GM19099 (cell line): ENCODE results near the gene TSC22D1.

Experiments used
- POLR2A ChIP-seq: IDR thresholded peaks from 3 replicates; pipeline ENCODE4 v1.6.1; 2011; ENCODE audit warnings: low read depth; ENCODE audit not compliant: insufficient read length; ENCODE audit errors: extremely low read depth

TSC22D1 gene

GRCh38 chr13:44416301-44416700 lies 159.8 kb downstream of the TSC22D1 start:
- no peak for TF ChIP-seq POLR2A

GRCh38 chr13:44415815-44416214 lies 160.3 kb downstream of the TSC22D1 start:
- no peak for TF ChIP-seq POLR2A

GRCh38 chr13:44414716-44415115 lies 161.4 kb downstream of the TSC22D1 start:
- TF ChIP-seq POLR2A, result no peak

- TF ChIP-seq POLR2A, result no peak
Measured at GRCh38 chr13:44413095-44413494, 163.0 kb downstream of the TSC22D1 start.

GRCh38 chr13:44412346-44412935 lies 163.7 kb downstream of the TSC22D1 start:
- TF ChIP-seq POLR2A, result no peak

GRCh38 chr13:44411841-44412240 lies 164.3 kb downstream of the TSC22D1 start:
- TF ChIP-seq POLR2A, result no peak

GRCh38 chr13:44410328-44410859 lies 165.7 kb downstream of the TSC22D1 start:
- TF ChIP-seq POLR2A, result no peak

GRCh38 chr13:44409595-44409994 lies 166.5 kb downstream of the TSC22D1 start:
- TF ChIP-seq POLR2A, result no peak

- no peak for TF ChIP-seq POLR2A
Measured at GRCh38 chr13:44407891-44408290, 168.2 kb downstream of the TSC22D1 start.

GRCh38 chr13:44407379-44407778 lies 168.8 kb downstream of the TSC22D1 start:
- TF ChIP-seq POLR2A, result no peak

GRCh38 chr13:44406617-44407016 lies 169.5 kb downstream of the TSC22D1 start:
- TF ChIP-seq POLR2A, result no peak

GRCh38 chr13:44404261-44405132 lies 171.6 kb downstream of the TSC22D1 start:
- TF ChIP-seq POLR2A, result no peak

- TF ChIP-seq POLR2A, result no peak
Measured at GRCh38 chr13:44403461-44404056, 172.6 kb downstream of the TSC22D1 start.

GRCh38 chr13:44402899-44403445 lies 173.2 kb downstream of the TSC22D1 start:
- TF ChIP-seq POLR2A, result no peak

GRCh38 chr13:44401577-44401976 lies 174.6 kb downstream of the TSC22D1 start:
- no peak for TF ChIP-seq POLR2A
